Measurements from ENCODE around the gene UBE2R2.
"Not testable (repeated sequence)": the region's sequence is repeated elsewhere in the genome, so short reads cannot be mapped to it uniquely, and the experiment has no call there.

The UBE2R2 gene, protein sequence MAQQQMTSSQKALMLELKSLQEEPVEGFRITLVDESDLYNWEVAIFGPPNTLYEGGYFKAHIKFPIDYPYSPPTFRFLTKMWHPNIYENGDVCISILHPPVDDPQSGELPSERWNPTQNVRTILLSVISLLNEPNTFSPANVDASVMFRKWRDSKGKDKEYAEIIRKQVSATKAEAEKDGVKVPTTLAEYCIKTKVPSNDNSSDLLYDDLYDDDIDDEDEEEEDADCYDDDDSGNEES

DNA sequence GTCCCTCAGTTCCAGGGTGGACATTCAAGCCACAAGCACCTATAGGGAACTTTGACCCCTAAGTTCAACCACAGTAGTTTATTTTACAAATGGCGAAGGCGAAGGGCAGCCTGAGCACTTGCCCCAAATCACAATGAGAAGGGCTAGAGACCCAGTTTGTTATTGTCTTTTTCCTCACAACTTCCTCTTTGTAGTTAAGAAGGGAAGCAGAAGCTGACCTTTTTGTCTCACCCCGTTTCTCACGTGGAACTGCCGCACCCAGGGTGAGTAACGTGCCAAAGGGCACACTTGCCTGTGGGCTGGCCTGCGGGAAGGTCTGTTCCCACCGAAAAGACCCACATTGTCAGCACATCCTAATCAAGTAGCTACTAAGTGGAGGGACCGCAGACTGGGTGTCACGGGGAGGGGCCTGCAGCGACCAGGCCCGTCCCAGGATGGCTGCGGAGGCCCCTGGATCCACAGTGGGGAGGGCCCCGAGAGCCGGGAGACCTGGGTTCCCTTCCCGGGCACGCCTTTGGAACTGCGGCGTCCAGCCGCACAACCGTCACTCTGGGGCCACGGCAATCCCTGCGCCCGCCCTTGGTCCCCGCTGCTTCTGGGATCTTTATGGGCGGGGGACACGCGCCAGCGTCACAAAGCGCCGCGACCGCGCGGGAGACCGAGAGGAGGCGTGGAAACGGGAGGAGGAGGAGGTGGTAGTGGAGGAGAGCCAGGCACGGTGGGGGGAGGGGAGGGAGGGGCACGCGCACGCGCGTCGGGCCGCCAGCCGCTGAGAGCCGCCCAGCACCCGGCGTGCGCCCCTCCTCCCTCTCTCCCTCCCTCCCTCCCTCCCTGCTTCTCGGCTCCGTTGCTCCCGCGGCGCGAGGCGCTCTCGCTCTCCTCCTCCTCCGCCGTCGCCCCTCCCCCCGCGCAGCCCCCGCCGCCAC is at the start of gene UBE2R2:
UBE2R2 (plus strand) TSS at position 834 of the 926 bp plus-strand sequence. CDS start 598 bp downstream, outside the sequence.
- TF ChIP-seq, protein P1, sequence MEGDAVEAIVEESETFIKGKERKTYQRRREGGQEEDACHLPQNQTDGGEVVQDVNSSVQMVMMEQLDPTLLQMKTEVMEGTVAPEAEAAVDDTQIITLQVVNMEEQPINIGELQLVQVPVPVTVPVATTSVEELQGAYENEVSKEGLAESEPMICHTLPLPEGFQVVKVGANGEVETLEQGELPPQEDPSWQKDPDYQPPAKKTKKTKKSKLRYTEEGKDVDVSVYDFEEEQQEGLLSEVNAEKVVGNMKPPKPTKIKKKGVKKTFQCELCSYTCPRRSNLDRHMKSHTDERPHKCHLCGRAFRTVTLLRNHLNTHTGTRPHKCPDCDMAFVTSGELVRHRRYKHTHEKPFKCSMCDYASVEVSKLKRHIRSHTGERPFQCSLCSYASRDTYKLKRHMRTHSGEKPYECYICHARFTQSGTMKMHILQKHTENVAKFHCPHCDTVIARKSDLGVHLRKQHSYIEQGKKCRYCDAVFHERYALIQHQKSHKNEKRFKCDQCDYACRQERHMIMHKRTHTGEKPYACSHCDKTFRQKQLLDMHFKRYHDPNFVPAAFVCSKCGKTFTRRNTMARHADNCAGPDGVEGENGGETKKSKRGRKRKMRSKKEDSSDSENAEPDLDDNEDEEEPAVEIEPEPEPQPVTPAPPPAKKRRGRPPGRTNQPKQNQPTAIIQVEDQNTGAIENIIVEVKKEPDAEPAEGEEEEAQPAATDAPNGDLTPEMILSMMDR (IDR thresholded peaks at IDR 0.05; ENCODE audit: borderline replicate concordance, insufficient read depth, low read depth, low read length): no peak
- peak within 1 kb of the TSS; percentile 91 for H3K4me3 ChIP-seq (ENCODE audit: low read depth, low read length)

DNA sequence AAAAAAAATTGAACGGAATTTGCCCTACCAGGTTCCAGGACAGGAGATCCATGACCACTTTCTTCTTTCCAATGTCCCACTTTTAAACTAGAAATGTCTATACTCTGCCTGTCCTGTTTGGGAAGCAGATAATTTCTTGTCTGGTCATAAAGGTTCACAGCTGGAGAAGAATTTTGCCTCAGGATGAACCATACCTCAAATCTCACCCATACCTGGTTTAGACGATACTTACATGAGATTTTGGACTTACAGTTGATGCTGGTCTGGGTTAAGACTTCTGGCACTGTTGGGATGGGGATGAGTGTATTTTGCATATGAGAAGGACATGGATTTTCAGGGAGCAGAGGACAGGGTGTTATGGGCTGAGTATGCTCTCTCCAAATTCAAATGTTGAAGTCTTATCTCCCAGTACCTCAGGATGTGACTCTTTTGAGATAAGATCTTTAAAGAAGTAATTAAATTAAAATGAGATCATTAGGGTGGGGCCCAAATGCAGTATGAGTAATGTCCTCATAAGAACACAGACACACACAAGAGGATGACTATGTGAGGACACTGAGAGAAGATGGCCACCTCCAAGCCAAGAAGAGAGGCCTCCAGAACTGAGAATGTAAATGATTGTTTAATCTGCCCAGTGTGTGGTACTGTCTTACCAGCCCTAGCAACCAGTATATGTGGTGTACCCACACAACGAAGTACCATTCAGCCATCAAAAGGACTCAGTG is 46.6 kb upstream of the UBE2R2 start:
- not testable (repeated sequence) for H3K4me3 ChIP-seq (ENCODE audit: low read depth, low read length)

DNA sequence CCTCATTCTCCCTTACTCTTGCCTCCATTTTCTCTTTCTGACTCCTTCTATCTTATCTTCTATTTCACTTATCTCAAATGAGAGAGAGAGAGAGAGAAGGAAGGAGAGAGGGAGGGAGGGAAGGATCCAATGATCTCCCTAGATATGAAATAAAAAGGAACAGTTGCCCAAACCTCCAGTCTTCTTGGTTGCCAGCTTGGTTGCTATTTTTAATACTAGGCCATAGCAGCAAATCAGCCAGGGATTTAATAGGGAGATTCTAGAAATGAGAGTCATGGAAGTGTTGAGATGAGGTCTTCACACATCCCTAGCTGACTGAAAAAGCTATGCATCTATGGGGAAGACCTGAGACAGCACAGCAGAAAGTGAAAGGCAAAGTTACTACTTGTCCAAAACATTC is 43.8 kb upstream of the UBE2R2 start:
- not testable (repeated sequence) for H3K4me3 ChIP-seq (ENCODE audit: low read depth, low read length)

DNA sequence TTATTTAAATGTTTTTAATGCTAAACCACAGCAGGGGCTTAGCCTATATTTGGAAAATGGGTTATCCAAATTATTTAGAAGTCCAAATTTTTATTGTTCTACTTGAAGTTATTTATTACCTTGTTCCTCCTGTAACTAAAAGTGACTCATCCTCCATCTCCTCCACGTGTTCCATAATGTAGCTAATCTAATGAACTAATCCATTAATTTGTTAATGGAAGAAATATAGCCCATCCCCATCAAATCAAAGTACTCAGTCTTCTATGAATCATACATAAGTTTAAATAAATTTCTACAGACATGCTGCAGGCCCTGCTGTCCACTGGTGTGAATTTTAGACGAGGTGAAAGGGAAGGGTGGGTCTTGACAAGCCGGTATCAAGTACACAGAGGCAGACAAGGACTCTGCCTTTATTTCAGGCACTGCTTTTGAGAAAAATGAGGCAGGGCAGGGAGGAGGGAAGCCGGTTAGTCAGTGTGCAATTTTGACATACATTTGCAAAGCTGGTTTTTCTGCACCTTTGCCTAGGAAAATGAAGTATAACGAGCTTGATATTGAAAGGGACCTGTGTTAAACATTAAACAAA is 42.8 kb upstream of the UBE2R2 start:
- not testable (repeated sequence) for H3K4me3 ChIP-seq (ENCODE audit: low read depth, low read length)

DNA sequence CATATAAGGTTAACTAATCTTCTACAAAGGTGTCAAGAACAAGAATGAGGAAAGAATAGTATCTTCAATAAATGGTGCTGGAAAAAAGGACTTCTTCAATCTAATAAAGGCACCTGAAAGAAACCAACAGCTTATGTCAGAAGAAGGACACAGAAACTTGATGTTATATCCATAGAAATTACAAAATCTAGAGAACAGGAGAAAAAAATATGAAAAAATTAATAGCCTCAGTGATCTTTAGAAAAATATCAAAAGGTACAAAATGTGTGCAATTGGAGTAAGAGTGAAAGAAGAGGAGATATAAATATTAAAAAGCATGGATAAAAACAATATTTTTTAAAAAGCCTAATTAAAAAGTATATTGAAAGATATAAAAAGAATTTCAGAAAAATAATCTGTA is 40.4 kb upstream of the UBE2R2 start:
- TF ChIP-seq, protein P1 (IDR thresholded peaks at IDR 0.05; ENCODE audit: borderline replicate concordance, insufficient read depth, low read depth, low read length): no peak
- H3K4me3 ChIP-seq (ENCODE audit: low read depth, low read length): no peak overlapping the region

DNA sequence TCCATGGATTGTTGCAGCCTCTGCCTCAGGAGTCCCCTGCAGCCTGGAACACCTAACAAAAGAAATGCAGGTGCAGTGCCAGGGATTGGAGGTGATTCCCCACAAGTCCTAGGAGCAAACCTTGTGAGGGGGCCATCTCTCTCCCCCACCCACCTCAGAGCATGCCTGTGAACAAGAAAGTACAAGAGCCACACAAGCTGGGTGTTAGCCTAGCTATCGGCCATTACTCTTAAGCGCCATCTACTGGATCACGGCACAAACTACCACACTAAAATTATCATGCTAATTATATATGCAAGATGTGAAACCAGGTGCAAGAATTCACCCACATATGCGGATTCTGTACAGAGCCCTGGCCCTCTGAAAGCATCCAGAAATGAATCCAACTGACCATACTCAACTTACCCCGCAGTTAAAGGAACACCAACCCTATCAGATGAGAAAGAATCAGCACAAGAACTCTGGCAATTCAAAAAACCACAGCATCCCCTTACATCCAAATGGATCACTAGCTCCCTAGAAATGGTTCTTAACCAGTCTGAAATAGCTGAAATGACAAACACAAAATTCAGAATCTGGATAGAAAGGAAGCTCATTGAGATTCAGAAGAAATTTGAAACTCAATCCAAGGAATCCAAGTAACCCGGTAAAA is 38.1 kb upstream of the UBE2R2 start:
- H3K4me3 ChIP-seq (ENCODE audit: low read depth, low read length): no peak overlapping the region
- TF ChIP-seq, protein P1 (IDR thresholded peaks at IDR 0.05; ENCODE audit: borderline replicate concordance, insufficient read depth, low read depth, low read length): peak; percentile 80

DNA sequence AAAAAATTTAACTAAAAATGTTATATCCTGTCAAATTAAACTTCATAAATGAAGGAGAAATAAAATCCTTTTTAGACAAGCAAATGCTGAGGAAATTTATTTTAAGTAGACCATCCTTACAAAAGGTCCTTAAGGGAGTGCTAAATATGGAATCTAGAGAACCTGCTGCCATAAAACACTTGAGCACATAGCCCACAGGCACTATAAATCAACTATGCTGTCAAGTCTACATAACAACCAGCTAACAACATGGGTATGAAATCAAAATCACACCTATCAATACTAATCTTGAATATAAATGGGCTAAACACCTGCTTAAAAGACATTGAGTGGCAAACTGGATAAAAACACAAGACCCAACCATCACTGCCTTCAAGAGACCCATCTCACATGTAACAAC is 36.7 kb upstream of the UBE2R2 start:
- H3K4me3 ChIP-seq (ENCODE audit: low read depth, low read length): no peak overlapping the region
- TF ChIP-seq, protein P1 (IDR thresholded peaks at IDR 0.05; ENCODE audit: borderline replicate concordance, insufficient read depth, low read depth, low read length): no peak

DNA sequence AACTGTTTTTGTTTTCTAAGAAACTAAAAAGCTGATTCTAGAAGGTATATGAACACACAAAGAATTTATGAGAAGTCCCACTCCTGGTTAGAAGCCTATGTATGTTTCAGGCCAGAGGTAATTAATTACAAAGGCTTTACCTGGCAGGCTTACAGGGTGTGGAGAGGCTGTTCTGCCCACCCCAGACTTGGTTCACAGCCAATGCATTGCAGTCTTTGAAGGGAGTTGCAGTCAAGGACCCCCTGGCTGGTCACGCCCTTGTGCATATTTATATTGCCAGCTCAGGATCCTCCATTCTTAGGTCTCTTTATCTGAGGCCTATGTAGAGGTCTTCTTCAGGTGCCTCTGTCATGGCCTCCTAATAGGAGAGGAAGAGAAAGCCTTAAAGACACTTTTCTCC is 35.2 kb upstream of the UBE2R2 start:
- TF ChIP-seq, protein P1 (IDR thresholded peaks at IDR 0.05; ENCODE audit: borderline replicate concordance, insufficient read depth, low read depth, low read length): no peak
- H3K4me3 ChIP-seq (ENCODE audit: low read depth, low read length): no peak overlapping the region
